Superior temporal gyrus (tissue), 1 donor: ENCODE data around the gene HOXA7.

Experiments
- DNase-seq: peaks from one replicate; pipeline ENCODE4 v3.0.0-alpha.2; 2016; ENCODE audit errors: extremely low spot score

HOXA7 gene

DNA sequence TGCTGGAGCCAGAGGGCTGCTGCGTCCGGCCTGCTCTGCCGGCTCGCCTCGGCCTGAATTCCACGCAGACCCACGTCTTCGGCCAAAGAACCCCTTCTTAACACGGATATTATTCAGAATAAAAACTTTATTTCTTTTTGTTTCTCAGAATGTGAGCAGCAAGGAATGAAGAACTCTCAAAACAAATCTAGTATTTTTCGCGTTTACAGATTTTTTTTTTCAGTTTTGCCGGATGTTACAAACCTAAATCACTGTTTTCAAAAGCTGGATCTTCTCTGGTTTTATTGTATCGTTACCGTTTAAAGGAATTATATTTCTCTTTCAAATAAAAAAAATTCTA lies 49.6 kb downstream of the HOXA7 start:
- no peak for DNase-seq

DNA sequence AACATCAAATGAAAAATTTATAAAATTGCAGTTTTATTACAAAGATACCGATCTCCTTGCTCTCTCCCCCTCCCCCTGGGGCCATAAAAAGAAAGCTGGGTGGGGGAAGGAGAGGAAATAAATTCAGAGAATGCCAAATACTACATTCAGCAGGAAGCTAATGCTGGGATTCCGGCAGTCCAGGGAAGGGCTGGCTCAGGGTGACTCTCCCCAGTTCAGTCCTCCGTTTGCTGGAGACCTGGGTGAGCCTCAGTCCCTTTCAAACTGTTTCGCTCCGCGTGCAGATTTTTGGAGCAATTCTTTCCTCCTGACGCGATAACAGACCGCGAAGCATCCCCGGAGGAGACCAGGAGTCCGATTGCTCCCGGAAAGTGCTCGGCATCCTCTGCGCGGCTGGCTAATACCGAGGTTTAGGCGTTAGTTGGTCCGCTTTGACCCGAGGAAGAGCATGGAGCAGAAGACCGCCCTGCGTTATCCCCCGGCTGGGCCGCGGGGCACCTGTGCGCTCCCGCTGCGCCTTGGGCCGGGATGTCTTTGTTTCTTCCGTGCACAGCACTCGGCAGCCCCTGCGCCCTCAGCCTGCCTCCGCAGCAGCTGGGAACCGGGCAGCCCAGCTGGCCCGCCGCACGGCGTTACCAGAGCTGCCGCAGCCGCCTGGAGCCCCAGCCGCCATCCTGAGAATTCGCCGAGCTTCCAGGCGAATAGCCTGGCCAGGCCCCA lies 50.1 kb downstream of the HOXA7 start:
- no peak for DNase-seq

DNA sequence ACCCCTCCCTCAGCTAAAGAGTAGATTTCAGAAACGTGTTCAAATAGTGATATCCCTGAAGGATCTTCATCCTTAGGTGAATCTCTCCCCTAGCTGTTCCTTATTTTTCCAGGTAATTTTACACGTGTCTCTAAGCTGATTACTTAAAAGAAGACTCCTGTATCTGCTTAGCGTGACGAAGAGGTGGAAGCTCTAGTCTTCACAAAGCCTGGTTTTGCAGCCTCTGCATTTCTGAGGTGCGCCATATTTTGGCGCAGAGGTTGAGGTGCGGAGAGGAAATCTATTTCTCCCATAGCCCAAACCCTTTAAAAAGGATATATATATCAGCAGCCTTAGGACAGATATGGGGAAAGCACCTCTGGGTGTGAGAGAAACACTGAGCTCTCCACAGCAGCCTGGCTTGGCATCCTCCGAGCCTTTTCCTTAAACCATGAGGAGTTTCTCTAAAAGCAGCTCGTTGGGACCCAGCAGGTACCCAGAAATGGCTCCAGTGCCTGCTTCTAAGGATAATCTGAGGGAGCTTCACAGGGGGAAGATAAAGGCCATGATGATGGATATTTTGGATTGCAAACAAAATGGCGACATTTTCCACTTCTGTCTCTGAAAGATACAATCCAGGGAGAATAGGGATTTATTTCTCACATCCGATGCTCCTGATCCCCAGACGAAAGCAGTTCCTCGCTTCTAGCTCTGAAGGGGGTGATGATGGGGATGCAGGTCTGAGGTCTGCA lies 51.0 kb downstream of the HOXA7 start:
- DNase-seq: no peak

DNA sequence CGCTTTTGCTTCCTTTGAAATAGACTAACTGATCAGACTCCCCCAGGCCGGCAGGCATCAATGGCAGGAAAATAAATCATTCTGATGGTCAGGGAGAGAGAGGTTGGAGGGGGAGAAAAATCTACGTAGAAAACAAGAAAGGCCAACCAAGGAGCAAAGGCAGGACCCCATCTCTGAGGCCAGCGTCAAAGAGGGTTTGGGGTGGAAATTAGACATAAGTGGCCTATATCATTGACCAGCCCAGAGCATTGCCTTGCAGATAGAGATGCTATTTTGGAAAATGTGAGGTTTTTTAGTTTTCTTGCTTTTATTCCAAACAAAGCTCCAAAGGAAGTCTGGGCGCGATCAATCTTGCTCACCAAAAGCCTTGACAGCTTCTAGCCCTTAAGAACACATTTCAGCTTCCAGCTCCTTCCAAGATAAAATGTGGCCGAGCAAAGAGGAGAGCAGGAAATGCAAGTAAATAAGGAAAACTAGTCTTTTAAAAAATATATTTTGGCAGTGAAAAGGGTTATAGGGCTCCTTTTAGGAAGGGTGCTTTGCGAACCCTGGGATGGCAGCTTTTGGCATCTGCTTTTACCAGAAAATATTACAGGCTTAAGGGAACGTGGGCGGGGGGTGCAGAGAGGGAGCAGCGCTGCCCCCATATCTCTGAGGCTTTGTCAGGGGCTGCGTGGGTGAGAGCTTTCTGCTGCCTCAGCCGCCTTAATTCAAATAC lies 52.0 kb downstream of the HOXA7 start:
- DNase-seq: no peak
